ENCODE data around the gene NEURL4.
"Not testable (repeated sequence)": the region's sequence is repeated elsewhere in the genome, so short reads cannot be mapped to it uniquely, and the experiment has no call there.

NEURL4 gene

GRCh38 chr17:7346761-7347614 lies 17.9 kb upstream of the NEURL4 start:
- Histone ChIP-seq H3K4me3 (no peak overlapping the region), H3K27ac (no peak overlapping the region)
- TF ChIP-seq CTCF (IDR thresholded peaks at IDR 0.05): no peak
- DNase-seq (ENCODE audit: low spot score): peak; percentile 73

GRCh38 chr17:7343250-7343649 lies 14.1 kb upstream of the NEURL4 start:
- no peak for TF ChIP-seq CTCF (IDR thresholded peaks at IDR 0.05)

GRCh38 chr17:7341842-7342241 lies 12.7 kb upstream of the NEURL4 start:
- Histone ChIP-seq H3K4me3 (no peak overlapping the region), H3K27ac (no peak overlapping the region)
- TF ChIP-seq CTCF (IDR thresholded peaks at IDR 0.05): no peak
- no peak for DNase-seq (ENCODE audit: low spot score)

More at GRCh38 chr17:7343250-7343649, 14.1 kb upstream of the NEURL4 start:
- no peak overlapping the region for H3K27ac ChIP-seq
- no peak overlapping the region for H3K4me3 ChIP-seq
- no peak for DNase-seq (ENCODE audit: low spot score)

- DNase-seq (ENCODE audit: low spot score): no peak
- Histone ChIP-seq H3K27ac (no peak overlapping the region), H3K4me3 (no peak overlapping the region)
- TF ChIP-seq CTCF (IDR thresholded peaks at IDR 0.05): no peak
Measured at GRCh38 chr17:7340179-7340578, 11.0 kb upstream of the NEURL4 start.

GRCh38 chr17:7337600-7337999 lies 8.5 kb upstream of the NEURL4 start:
- DNase-seq (ENCODE audit: low spot score); H3K27ac ChIP-seq; H3K4me3 ChIP-seq: not testable (repeated sequence)

- TF ChIP-seq CTCF (IDR thresholded peaks at IDR 0.05): no peak
- H3K4me3 ChIP-seq: no peak within 1 kb of the TSS
- DNase-seq (ENCODE audit: low spot score): no peak
- H3K27ac ChIP-seq: no peak within 1 kb of the TSS
Measured at GRCh38 chr17:7336240-7337175, 7.4 kb upstream of the NEURL4 start, which contains the start of gene ACAP1. Gene ACAP1, plus strand, starts transcription at chr17:7336529. Its CDS starts 206 bp downstream, at chr17:7336735.

- not testable (repeated sequence) for H3K4me3 ChIP-seq; DNase-seq (ENCODE audit: low spot score); H3K27ac ChIP-seq
Measured at GRCh38 chr17:7335765-7336164, 6.6 kb upstream of the NEURL4 start.
